Measurements from ENCODE around the gene ETV4.
A peak's percentile ranks its signal among the peaks of the same experiment; 100 is the strongest.
"Not testable (repeated sequence)": the region's sequence is repeated elsewhere in the genome, so short reads cannot be mapped to it uniquely, and the experiment has no call there.

Gene ETV4

DNA sequence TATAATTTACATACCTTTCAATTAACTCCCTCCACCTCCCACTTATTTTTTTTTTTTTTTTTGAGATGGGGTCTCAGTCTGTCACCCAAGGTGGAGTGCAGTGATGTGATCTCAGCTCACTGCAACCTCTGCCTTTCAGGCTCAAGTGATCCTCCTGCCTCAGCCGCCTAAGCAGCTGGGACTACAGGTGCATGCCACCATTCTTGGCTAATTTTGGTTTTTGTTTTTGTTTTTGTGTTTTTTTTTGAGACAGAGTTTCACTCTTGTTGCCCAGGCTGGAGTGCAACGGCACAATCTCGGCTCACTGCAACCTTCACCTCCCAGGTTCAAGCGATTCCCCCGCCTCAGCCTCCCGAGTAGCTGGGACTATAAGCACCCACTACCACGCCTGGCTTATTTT, 36.7 kb downstream of the ETV4 start:
- DNase-seq = not testable (repeated sequence)

DNA sequence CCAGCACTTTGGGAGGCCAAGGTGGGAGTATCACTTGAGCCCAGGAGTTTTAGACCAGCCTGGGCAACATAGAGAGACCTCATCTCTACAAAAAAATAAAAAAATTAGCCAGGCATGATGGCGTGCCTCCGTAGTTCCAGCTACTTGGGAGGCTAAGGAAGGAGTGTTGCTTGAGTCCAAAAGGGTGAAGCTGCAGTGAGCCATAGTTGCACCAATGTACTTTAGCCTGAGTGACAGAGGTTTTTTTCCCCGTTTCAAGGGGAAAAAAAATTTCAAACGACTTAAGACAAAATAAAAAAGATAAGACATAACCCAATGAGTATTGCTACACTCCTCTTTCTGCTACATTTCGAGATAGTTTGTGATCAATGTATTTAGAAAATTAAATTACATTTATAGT, 55.5 kb downstream of the ETV4 start:
- DNase-seq = no peak

DNA sequence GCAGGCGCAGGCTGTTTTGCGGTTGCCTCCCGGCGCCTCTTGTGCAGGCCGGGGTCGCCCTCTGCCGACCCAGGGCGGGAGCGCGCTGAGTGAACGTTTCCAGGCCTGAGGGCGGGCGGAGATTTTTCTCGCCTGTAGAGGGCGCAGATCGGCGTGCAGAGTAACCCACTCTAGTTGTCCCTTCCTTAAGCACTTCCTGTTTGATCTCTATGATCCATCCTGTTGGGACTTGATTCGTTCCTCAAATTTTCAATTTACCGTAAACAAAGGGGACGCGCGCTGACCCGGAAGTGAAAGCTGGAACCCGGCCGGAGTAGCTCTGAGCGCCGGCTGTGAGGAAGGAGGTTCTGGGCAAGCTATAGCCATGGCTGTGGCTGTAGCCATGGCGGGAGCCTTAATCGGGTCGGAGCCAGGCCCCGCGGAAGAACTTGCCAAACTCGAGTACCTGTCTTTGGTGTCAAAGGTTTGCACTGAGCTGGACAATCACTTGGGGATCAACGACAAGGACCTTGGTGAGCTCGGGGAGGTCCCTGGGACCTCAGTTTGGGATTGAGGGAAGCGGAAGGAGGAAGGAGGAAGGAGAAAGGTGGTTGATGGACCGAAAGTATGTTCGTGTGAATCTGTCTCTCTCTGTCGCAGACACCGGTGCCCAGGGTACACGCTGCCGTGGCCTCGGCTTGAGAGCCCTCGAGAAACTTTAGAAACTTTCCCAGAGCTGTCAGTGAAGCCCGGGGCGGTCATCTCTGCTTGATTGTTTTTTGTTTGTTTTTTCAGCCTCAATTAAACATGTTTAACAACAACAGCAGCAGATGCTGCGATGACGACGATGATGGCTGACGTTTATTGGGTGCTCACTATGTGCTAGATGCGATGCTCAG, 62.2 kb downstream of the ETV4 start, which contains the start of gene DHX8:
DHX8 (plus strand) TSS at position 302 of the 878 bp plus-strand sequence; CDS start at position 365, 63 bp downstream.
- DNase-seq = peak; percentile 100

DNA sequence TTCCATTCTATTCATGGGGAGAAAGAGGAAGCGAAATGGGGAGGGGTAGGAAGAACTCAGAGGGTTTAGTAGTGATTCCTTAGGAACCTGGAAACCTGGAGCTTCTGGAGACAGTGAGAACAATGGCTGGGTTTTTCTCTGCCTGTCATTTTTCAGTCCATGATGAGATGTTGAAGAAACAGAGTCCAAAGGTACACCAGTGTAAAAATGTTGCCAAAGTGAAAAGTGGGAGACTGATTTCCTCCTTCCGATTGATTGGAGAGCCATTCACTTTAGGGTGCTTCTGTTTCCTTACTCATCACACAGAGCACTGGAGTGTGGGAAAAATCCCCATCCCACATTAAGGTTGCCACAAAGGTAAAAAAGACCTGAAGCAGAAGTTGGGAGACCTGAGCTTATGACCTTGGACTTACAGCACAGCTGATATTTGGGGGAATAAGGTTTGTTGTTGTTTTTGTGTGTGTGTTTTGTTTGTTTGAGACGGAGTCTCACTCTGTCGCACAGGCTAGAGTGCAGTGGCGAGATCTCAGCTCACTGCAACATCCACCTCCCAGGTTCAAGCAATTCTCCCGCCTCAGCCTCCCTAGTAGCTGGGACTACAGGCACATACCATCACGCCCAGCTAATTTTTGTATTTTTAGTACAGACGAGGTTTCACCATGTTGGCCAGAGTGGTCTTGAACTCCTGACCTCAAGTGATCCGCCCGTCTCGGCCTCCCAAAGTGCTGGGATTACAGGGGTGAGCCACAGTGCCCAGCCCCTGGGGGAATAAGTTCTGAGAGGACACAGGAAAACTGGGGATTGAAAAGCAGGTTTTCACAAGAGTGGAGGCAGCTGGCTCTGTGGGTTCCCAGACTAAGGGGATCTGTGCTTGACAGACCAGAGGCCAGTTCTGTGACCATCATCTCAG, 63.8 kb downstream of the ETV4 start:
- DNase-seq = no peak

DNA sequence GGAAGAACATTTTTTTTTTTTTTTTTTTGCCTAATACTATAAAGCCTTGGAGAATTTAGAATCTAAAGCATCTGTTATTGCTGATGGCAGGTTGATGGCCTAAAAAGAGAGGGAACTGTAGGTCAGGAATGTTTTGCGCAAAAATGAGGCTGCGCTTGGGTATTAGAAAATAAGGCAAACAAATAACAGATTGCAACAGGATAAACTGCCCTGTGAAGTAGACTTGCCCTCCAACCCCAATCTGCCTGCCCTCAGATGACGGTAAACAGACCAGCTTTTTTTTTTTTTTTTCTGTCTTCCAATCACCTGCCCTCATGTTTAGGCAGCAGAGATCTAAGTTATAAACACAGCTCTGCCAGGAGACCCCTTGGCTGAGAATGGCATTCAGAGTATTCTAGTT, 66.2 kb downstream of the ETV4 start:
- DNase-seq = no peak
